ENCODE data around the gene SNTG2. TPM values are rescaled to one million over a fixed set of nuclear protein-coding genes. Genes with fewer than 3 reads are reported as not detected.

Gene SNTG2
- total RNA-seq, 3 donors from 2014 or later (not counting 1 experiment from before 2014, with no cell fraction given): not detected

GRCh38 chr2:1339388-1340140 lies 388.9 kb downstream of the SNTG2 start:
- TF ChIP-seq CTCF (IDR thresholded peaks at IDR 0.05): no peak
- no peak for DNase-seq
- H3K9me3 Mint-ChIP-seq: no peaks in the 10 kb centered on the region
- Histone ChIP-seq H3K4me3 (ENCODE audit: low read length) (no peak overlapping the region), H3K27me3 (ENCODE audit: control insufficient read depth, insufficient read depth, low read length) (no peaks in the 10 kb centered on the region), H3K9me3 (ENCODE audit: control insufficient read depth, insufficient read depth, low read length) (no peaks in the 10 kb centered on the region), H3K27ac (ENCODE audit: low read length) (no peak overlapping the region), H3K4me1 (ENCODE audit: control insufficient read depth, insufficient read depth, low read length) (no peaks in the 10 kb centered on the region), H3K36me3 (ENCODE audit: control insufficient read depth, insufficient read depth, low read length) (no peaks in the 10 kb centered on the region)
- 81% methylated on average over 10 of the region's 10 CpGs for WGBS (ENCODE audit: insufficient coverage)
- no peaks in the 10 kb centered on the region for H3K4me1 Mint-ChIP-seq
- peaks cover 0 to 27% of the 10 kb centered on the region in 2 donors for H3K27me3 Mint-ChIP-seq (ENCODE audit: low read depth in 2 of 2)
- H3K36me3 Mint-ChIP-seq: no peaks in the 10 kb centered on the region
- H3K4me3 Mint-ChIP-seq: no peak overlapping the region
- no peak for ATAC-seq
- intact Hi-C loops (cut with micrococcal nuclease): no loop called here
- H3K27ac Mint-ChIP-seq: no peak overlapping the region

GRCh38 chr2:1340141-1340512 lies 389.5 kb downstream of the SNTG2 start:
- no peaks in the 10 kb centered on the region for H3K9me3 ChIP-seq (ENCODE audit: control insufficient read depth, insufficient read depth, low read length)
- 93% methylated on average over 4 of the region's 5 CpGs for WGBS (ENCODE audit: insufficient coverage)
- intact Hi-C loops (cut with micrococcal nuclease): no loop called here
- DNase-seq (no peak), ATAC-seq (no peak)
- no peaks in the 10 kb centered on the region for H3K36me3 ChIP-seq (ENCODE audit: control insufficient read depth, insufficient read depth, low read length)
- no peaks in the 10 kb centered on the region for H3K4me1 ChIP-seq (ENCODE audit: control insufficient read depth, insufficient read depth, low read length)
- H3K27ac ChIP-seq (ENCODE audit: low read length): no peak overlapping the region
- H3K27ac Mint-ChIP-seq: no peak overlapping the region
- no peaks in the 10 kb centered on the region for H3K27me3 ChIP-seq (ENCODE audit: control insufficient read depth, insufficient read depth, low read length)
- H3K27me3 Mint-ChIP-seq (ENCODE audit: low read depth in 2 of 2): peaks cover 0 to 27% of the 10 kb centered on the region in 2 donors
- H3K4me3 ChIP-seq (ENCODE audit: low read length): no peak overlapping the region
- H3K4me3 Mint-ChIP-seq: no peak overlapping the region
- no peaks in the 10 kb centered on the region for H3K36me3 Mint-ChIP-seq
- no peak for TF ChIP-seq CTCF (IDR thresholded peaks at IDR 0.05)
- H3K4me1 Mint-ChIP-seq: no peaks in the 10 kb centered on the region
- H3K9me3 Mint-ChIP-seq: no peaks in the 10 kb centered on the region

GRCh38 chr2:1341404-1342120 lies 390.9 kb downstream of the SNTG2 start:
- H3K27me3 ChIP-seq (ENCODE audit: control insufficient read depth, insufficient read depth, low read length): no peaks in the 10 kb centered on the region
- H3K27ac Mint-ChIP-seq: no peak overlapping the region
- no peak for ATAC-seq

More at GRCh38 chr2:1341404-1342120, 390.9 kb downstream of the SNTG2 start:
- Histone ChIP-seq H3K9me3 (ENCODE audit: control insufficient read depth, insufficient read depth, low read length) (no peaks in the 10 kb centered on the region), H3K27ac (ENCODE audit: low read length) (no peak overlapping the region), H3K36me3 (ENCODE audit: control insufficient read depth, insufficient read depth, low read length) (no peaks in the 10 kb centered on the region), H3K4me3 (ENCODE audit: low read length) (no peak overlapping the region), H3K4me1 (ENCODE audit: control insufficient read depth, insufficient read depth, low read length) (no peaks in the 10 kb centered on the region)
- Mint-ChIP-seq H3K27me3 (ENCODE audit: low read depth in 2 of 2) (peaks cover 0 to 21% of the 10 kb centered on the region in 2 donors), H3K4me1 (no peaks in the 10 kb centered on the region), H3K36me3 (no peaks in the 10 kb centered on the region), H3K4me3 (no peak overlapping the region), H3K9me3 (no peaks in the 10 kb centered on the region)
- DNase-seq: no peak
- intact Hi-C loops (cut with micrococcal nuclease): no loop called here
- WGBS (ENCODE audit: insufficient coverage): 89% methylated on average over 4 of the region's 4 CpGs
- no peak for TF ChIP-seq CTCF (IDR thresholded peaks at IDR 0.05)

All from natural killer cell (primary cell).